H9 (cell line): ENCODE data around the gene C19orf81. TPM values are rescaled to one million over a fixed set of nuclear protein-coding genes. Genes with fewer than 3 reads are reported as not detected.

ENCODE experiments used
- DNase-seq: peaks from one replicate; pipeline ENCODE4 v3.0.0-alpha.2; 2017
- H2AFZ ChIP-seq: one replicate; pipeline ENCODE4 v1.6.1; 2013; ENCODE audit warnings: mild to moderate bottlenecking, low read length, control low read depth, moderate library complexity
- H2AK5ac ChIP-seq: 2 replicates; pipeline ENCODE4 v1.6.1; 2013; ENCODE audit warnings: low read length, control low read depth, mixed read lengths; ENCODE audit not compliant: insufficient read length
- H2BK120ac ChIP-seq: one replicate; pipeline ENCODE4 v1.6.1; 2013; ENCODE audit warnings: low read depth, mild to moderate bottlenecking, low read length, control low read depth, inconsistent platforms; ENCODE audit not compliant: poor library complexity, severe bottlenecking
- H2BK12ac ChIP-seq: 2 replicates; pipeline ENCODE4 v1.6.1; 2013; ENCODE audit warnings: low read length, control low read depth, mixed read lengths, low read depth; ENCODE audit not compliant: insufficient read length
- H2BK15ac ChIP-seq: 2 replicates; pipeline ENCODE4 v1.6.1; 2013; ENCODE audit warnings: low read depth, low read length, control low read depth
- H2BK20ac ChIP-seq: one replicate; pipeline ENCODE4 v1.6.1; 2013; ENCODE audit warnings: low read depth, mild to moderate bottlenecking, low read length, control low read depth, inconsistent platforms; ENCODE audit not compliant: poor library complexity, severe bottlenecking
- H2BK5ac ChIP-seq: 2 replicates; pipeline ENCODE4 v1.6.1; 2013; ENCODE audit warnings: low read length, control low read depth, mixed read lengths; ENCODE audit not compliant: insufficient read length
- H3K14ac ChIP-seq: 2 replicates; pipeline ENCODE4 v1.6.1; 2013; ENCODE audit warnings: low read length, control low read depth; ENCODE audit not compliant: insufficient read depth
- H3K18ac ChIP-seq: 2 replicates; pipeline ENCODE4 v1.6.1; 2013; ENCODE audit warnings: low read depth, mild to moderate bottlenecking, mixed read lengths, low read length, control low read depth; ENCODE audit not compliant: insufficient read length
- H3K23ac ChIP-seq: 2 replicates; pipeline ENCODE4 v1.6.1; 2013; ENCODE audit warnings: low read length, control low read depth, mixed read lengths, low read depth; ENCODE audit not compliant: insufficient read length
- H3K23me2 ChIP-seq: 2 replicates; pipeline ENCODE4 v1.6.1; 2013; ENCODE audit warnings: low read depth, mild to moderate bottlenecking, mixed read lengths, low read length, control low read depth; ENCODE audit not compliant: insufficient read length, poor library complexity, severe bottlenecking
- H3K27ac ChIP-seq: 2 replicates; pipeline ENCODE4 v1.5.1; 2013; ENCODE audit warnings: low read length, control low read depth, mixed read lengths, low read depth; ENCODE audit not compliant: insufficient read length
- H3K27me3 ChIP-seq: 2 replicates; pipeline ENCODE4 v1.6.1; 2013; ENCODE audit warnings: low read length, control low read depth, inconsistent platforms; ENCODE audit not compliant: insufficient read depth
- H3K4ac ChIP-seq: 2 replicates; pipeline ENCODE4 v1.6.1; 2013; ENCODE audit warnings: low read depth, mild to moderate bottlenecking, control low read depth, inconsistent platforms, low read length, moderate library complexity
- H3K4me1 ChIP-seq: 2 replicates; pipeline ENCODE4 v1.6.1; 2013; ENCODE audit warnings: low read length, control low read depth, inconsistent platforms; ENCODE audit not compliant: insufficient read depth
- H3K4me2 ChIP-seq: 2 replicates; pipeline ENCODE4 v1.6.1; 2013; ENCODE audit warnings: low read length, control low read depth, mixed read lengths; ENCODE audit not compliant: insufficient read length, insufficient read depth
- H3K56ac ChIP-seq: 2 replicates; pipeline ENCODE4 v1.6.1; 2013; ENCODE audit warnings: low read depth, mild to moderate bottlenecking, mixed read lengths, low read length, control low read depth; ENCODE audit not compliant: insufficient read length
- H3K79me1 ChIP-seq: 2 replicates; pipeline ENCODE4 v1.6.1; 2013; ENCODE audit warnings: low read depth, mild to moderate bottlenecking, moderate library complexity, low read length, control low read depth, inconsistent platforms; ENCODE audit not compliant: insufficient read depth, poor library complexity, severe bottlenecking
- H3K79me2 ChIP-seq: 2 replicates; pipeline ENCODE4 v1.6.1; 2013; ENCODE audit warnings: low read length, control low read depth, inconsistent platforms; ENCODE audit not compliant: insufficient read depth
- H3K9ac ChIP-seq: 2 replicates; pipeline ENCODE4 v1.6.1; 2013; ENCODE audit warnings: low read length, control low read depth, mixed read lengths; ENCODE audit not compliant: insufficient read length; ENCODE audit errors: extremely low read depth
- H3K9me3 ChIP-seq: one replicate; pipeline ENCODE4 v1.6.1; 2013; ENCODE audit warnings: low read depth, low read length, inconsistent platforms; ENCODE audit not compliant: control insufficient read depth
- H3T11ph ChIP-seq: one replicate; pipeline ENCODE4 v1.6.1; 2013; ENCODE audit warnings: mild to moderate bottlenecking, low read length, control low read depth, inconsistent platforms
- H4K20me1 ChIP-seq: one replicate; pipeline ENCODE4 v1.6.1; 2013; ENCODE audit not compliant: control insufficient read depth, insufficient read length, insufficient read depth
- H4K5ac ChIP-seq: 2 replicates; pipeline ENCODE4 v1.6.1; 2013; ENCODE audit warnings: low read depth, mild to moderate bottlenecking, mixed read lengths, low read length, control low read depth; ENCODE audit not compliant: insufficient read length
- H4K8ac ChIP-seq: replicated peaks from 2 replicates; pipeline ENCODE4 v1.6.1; 2013; ENCODE audit warnings: low read length, control low read depth, mixed read lengths, low read depth; ENCODE audit not compliant: insufficient read length
- H4K91ac ChIP-seq: 2 replicates; pipeline ENCODE4 v1.6.1; 2013; ENCODE audit warnings: low read depth, mild to moderate bottlenecking, moderate library complexity, mixed read lengths, low read length, control low read depth; ENCODE audit not compliant: insufficient read length
- H3K27ac Mint-ChIP-seq, 3 experiments: 2 replicates in 2 of 3; 3 replicates in 1 of 3; pipeline ENCODE4 v1.8.0; 2020 to 2021; ENCODE audit warnings: mixed read lengths in 3 of 3, mild to moderate bottlenecking in 1 of 3, moderate library complexity in 1 of 3
- H3K27me3 Mint-ChIP-seq: 2 replicates; pipeline ENCODE4 v1.8.0; 2021; ENCODE audit warnings: low read depth, mild to moderate bottlenecking, moderate library complexity, mixed read lengths
- H3K36me3 Mint-ChIP-seq, 3 experiments: 2 replicates in 2 of 3; 3 replicates in 1 of 3; pipeline ENCODE4 v1.8.0; 2020 to 2021; ENCODE audit warnings: low read depth in 3 of 3, mixed read lengths in 3 of 3; ENCODE audit not compliant: insufficient read depth in 1 of 3
- H3K4me1 Mint-ChIP-seq, 2 experiments: 2 replicates each; pipeline ENCODE4 v1.8.0; 2020; ENCODE audit warnings: mixed read lengths in 2 of 2
- H3K4me3 Mint-ChIP-seq, 2 experiments: 2 replicates in 1 of 2; 3 replicates in 1 of 2; pipeline ENCODE4 v1.8.0; 2020 to 2021; ENCODE audit warnings: mild to moderate bottlenecking in 2 of 2, mixed read lengths in 2 of 2, moderate library complexity in 1 of 2
- H3K9me3 Mint-ChIP-seq, 2 experiments: 2 replicates in 1 of 2; 3 replicates in 1 of 2; pipeline ENCODE4 v1.8.0; 2020; ENCODE audit warnings: mild to moderate bottlenecking in 2 of 2, mixed read lengths in 2 of 2, moderate library complexity in 1 of 2
- CTCF ChIP-seq: fragments of 200-600 bp; sonication (generic); conservative IDR thresholded peaks from 3 replicates; pipeline ENCODE4 v1.8.0; 2021; ENCODE audit warnings: antibody characterized with exemption, mild to moderate bottlenecking
- WGBS: extraction: QIAGEN DNeasy Blood & Tissue Kit; methylation state at CpG from one replicate; pipeline ENCODE4 v1.1.7; 2013; ENCODE audit warnings: missing lambda C conversion rate, low lambda C conversion rate, mixed read lengths; ENCODE audit not compliant: insufficient read length; ENCODE audit errors: extremely low coverage; 5-methylcytosine and 5-hydroxymethylcytosine counted together
- total RNA-seq: library from RNA; stranded (reverse); gene quantifications from 2 replicates; pipeline ENCODE4 v1.2.1, GENCODE V29; 2021

Gene C19orf81
- total RNA-seq, 1 experiment from 2014 or later, result 11.0 TPM

DNA sequence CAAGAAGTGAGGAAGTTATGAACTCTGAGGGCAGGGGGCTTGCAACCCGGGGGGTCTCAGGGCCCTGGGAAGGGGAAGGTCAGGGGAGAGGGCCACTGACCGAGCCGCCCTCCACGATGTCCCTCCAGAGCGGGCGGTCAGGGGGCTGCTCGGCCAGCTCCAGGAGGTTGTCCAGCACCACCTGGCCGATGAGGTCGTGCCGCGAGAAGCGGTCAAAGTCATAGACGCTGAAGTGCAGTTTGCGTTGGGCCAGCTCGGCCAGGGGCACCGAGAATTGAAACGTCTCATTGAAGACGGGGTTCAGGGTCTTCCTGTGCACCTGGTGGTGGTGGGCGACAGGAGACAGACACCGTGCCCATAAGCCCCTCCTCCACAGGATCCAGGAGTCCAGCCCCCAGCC lies 20.1 kb upstream of the C19orf81 start:
- H3K4me3 Mint-ChIP-seq, result no peak overlapping the region
- H4K91ac ChIP-seq, result no peak overlapping the region
- no CpG with 5 or more reads among the region's 20 CpGs for WGBS

More for the DNA sequence above, 20.1 kb upstream of the C19orf81 start:
- H4K5ac ChIP-seq, result no peak overlapping the region
- H2BK120ac ChIP-seq, result no peak overlapping the region
- no peak overlapping the region for H3K27ac ChIP-seq
- H3K4me1 ChIP-seq, result no peaks in the 10 kb centered on the region
- H2BK15ac ChIP-seq, result no peak overlapping the region
- no peak overlapping the region for H3K4me2 ChIP-seq
- Mint-ChIP-seq H3K27ac (no peak overlapping the region), H3K36me3 (peaks cover 3 to 7% (median 4%) of the 10 kb centered on the region in 3 experiments; a peak in 5 of 7 replicates), H3K9me3 (peaks cover 9 to 10% of the 10 kb centered on the region in 2 experiments), H3K27me3 (peaks cover 34% of the 10 kb centered on the region), H3K4me1 (peaks cover 0 to 6% of the 10 kb centered on the region in 2 experiments; a peak in 1 of 4 replicates)
- H2BK20ac ChIP-seq, result no peak overlapping the region
- no peak overlapping the region for H2BK5ac ChIP-seq
- H3K14ac ChIP-seq, result no peak overlapping the region
- TF ChIP-seq CTCF, result no peak
- no peaks in the 10 kb centered on the region for H3K23me2 ChIP-seq
- no peak for DNase-seq
- H4K20me1 ChIP-seq, result no peaks in the 10 kb centered on the region
- H3K4ac ChIP-seq, result no peak overlapping the region
- no peak overlapping the region for H3K56ac ChIP-seq
- H3K23ac ChIP-seq, result no peak overlapping the region
- no peak overlapping the region for H2AFZ ChIP-seq
- H3K27me3 ChIP-seq, result no peaks in the 10 kb centered on the region
- no peaks in the 10 kb centered on the region for H3K79me2 ChIP-seq
- H3T11ph ChIP-seq, result no peak overlapping the region
- no peaks in the 10 kb centered on the region for H3K79me1 ChIP-seq
- no peak overlapping the region for H2BK12ac ChIP-seq
- no peak overlapping the region for H3K18ac ChIP-seq
- H3K9me3 ChIP-seq, result peaks cover 6% of the 10 kb centered on the region
- no peak overlapping the region for H4K8ac ChIP-seq
- H2AK5ac ChIP-seq, result no peak overlapping the region
- H3K9ac ChIP-seq, result no peak overlapping the region
